Endothelial cell of umbilical vein (primary cell): ENCODE results near the gene NLRP3. TPM values are rescaled to one million over a fixed set of nuclear protein-coding genes. Genes with fewer than 3 reads are reported as not detected.
"Not testable (repeated sequence)": the region's sequence is repeated elsewhere in the genome, so short reads cannot be mapped to it uniquely, and the experiment has no call there.

Source experiments
- Bru-seq: library from RNA; stranded (reverse); fragments of 400-500 nt; gene quantifications from one replicate; lab custom pipeline; 2021; lab: Mats Ljungman, UMichigan
- BruChase-seq, 2 experiments: library from RNA; stranded (reverse); fragments of 400-500 nt; gene quantifications; one replicate each; lab custom pipeline; 2021; lab: Mats Ljungman, UMichigan
- BruUV-seq: library from RNA; stranded (reverse); fragments of 400-500 nt; replicated peaks from 2 replicates; lab custom pipeline; 2021; lab: Mats Ljungman, UMichigan
- CTCF ChIA-PET: fragments of 300-600, 350-600 bp; sonication (Branson Sonifier 250); formaldehyde crosslinking; loops from one replicate; lab custom pipeline; 2021; ENCODE audit warnings: antibody characterized with exemption, inconsistent platforms; lab: Charles Lee
- POLR2A ChIA-PET: fragments of 300-600, 350-600 bp; sonication (Branson Sonifier 250); formaldehyde crosslinking; loops from one replicate; lab custom pipeline; 2021; ENCODE audit warnings: antibody characterized with exemption, inconsistent platforms; lab: Charles Lee
- DNase-seq: peaks from one replicate; pipeline ENCODE4 v3.0.0-alpha.2; 2011; ENCODE audit warnings: low read depth, low spot score
- FAIRE-seq: peaks from 2 replicates; lab custom pipeline; 2011; peaks lifted over from hg19 to GRCh38; lab: Jason Lieb, UNC
- H2AFZ ChIP-seq: 2 replicates; pipeline ENCODE4 v1.6.0; 2012; ENCODE audit warnings: low read depth, low read length, control low read depth, inconsistent platforms
- H3K27ac ChIP-seq: 2 replicates; pipeline ENCODE4 v1.5.1; 2011; ENCODE audit warnings: low read depth, mild to moderate bottlenecking, control low read depth, low read length, moderate library complexity; ENCODE audit not compliant: insufficient read depth
- H3K27me3 ChIP-seq, 2 experiments: 2 replicates each; pipeline versions ENCODE4 v1.6.0 to v1.6.1; 2011; ENCODE audit warnings: low read length in 2 of 2, mixed read lengths in 1 of 2; ENCODE audit not compliant: control insufficient read depth in 2 of 2, insufficient read depth in 2 of 2
- H3K36me3 ChIP-seq, 2 experiments: 2 replicates in 1 of 2; 3 replicates in 1 of 2; pipeline ENCODE4 v1.5.1; 2011; ENCODE audit warnings: low read length in 2 of 2, mild to moderate bottlenecking in 1 of 2, moderate library complexity in 1 of 2; ENCODE audit not compliant: control insufficient read depth in 2 of 2, insufficient read depth in 2 of 2; ENCODE audit errors: extremely low read depth in 1 of 2
- H3K4me1 ChIP-seq: 3 replicates; pipeline ENCODE4 v1.5.1; 2011; ENCODE audit warnings: mild to moderate bottlenecking, low read length; ENCODE audit not compliant: control insufficient read depth, insufficient read depth; ENCODE audit errors: extremely low read depth
- H3K4me2 ChIP-seq: 2 replicates; pipeline ENCODE4 v1.6.1; 2011; ENCODE audit warnings: low read length, control low read depth, mixed read lengths; ENCODE audit not compliant: insufficient read depth
- H3K4me3 ChIP-seq, 3 experiments: fragments of 200-600 bp in 1 of 3; sonication (generic), shearing (Covaris generic) in 1 of 3; replicated peaks in 1 of 3; 2 replicates each; pipeline ENCODE4 v1.5.1; 2011 to 2016; ENCODE audit warnings: control low read depth in 3 of 3, low read length in 3 of 3, mild to moderate bottlenecking in 2 of 3, inconsistent platforms in 1 of 3, low read depth in 1 of 3, moderate library complexity in 1 of 3; ENCODE audit not compliant: insufficient read depth in 1 of 3
- H3K79me2 ChIP-seq: 2 replicates; pipeline ENCODE4 v1.6.0; 2012; ENCODE audit warnings: low read length, inconsistent platforms; ENCODE audit not compliant: control insufficient read depth, insufficient read depth
- H3K9ac ChIP-seq: replicated peaks from 2 replicates; pipeline ENCODE3; 2011; ENCODE audit warnings: low read length, control low read depth; ENCODE audit not compliant: insufficient read depth; ENCODE audit errors: extremely low read depth
- H3K9me1 ChIP-seq: replicated peaks from 3 replicates; pipeline ENCODE4 v1.6.0; 2011; ENCODE audit warnings: mild to moderate bottlenecking, low read length; ENCODE audit not compliant: control insufficient read depth, insufficient read depth; ENCODE audit errors: extremely low read depth
- H3K9me3 ChIP-seq: replicated peaks from 2 replicates; pipeline ENCODE4 v1.5.1; 2012; ENCODE audit warnings: low read length, inconsistent platforms; ENCODE audit not compliant: control insufficient read depth, insufficient read depth
- H4K20me1 ChIP-seq: replicated peaks from 2 replicates; pipeline ENCODE3; 2011; ENCODE audit warnings: mild to moderate bottlenecking, low read length; ENCODE audit not compliant: control insufficient read depth, insufficient read depth; ENCODE audit errors: extremely low read depth
- CTCF ChIP-seq, 2 donors: IDR thresholded peaks; 1 replicate in 1 of 2; 2 replicates in 1 of 2; pipeline ENCODE4 v1.5.1; 2011; ENCODE audit warnings: low read length in 2 of 2, mild to moderate bottlenecking in 2 of 2, moderate library complexity in 2 of 2, control low read depth in 1 of 2, inconsistent platforms in 1 of 2, low read depth in 1 of 2; ENCODE audit not compliant: insufficient read depth in 1 of 2; ENCODE audit errors: extremely low read depth in 1 of 2
- EZH2 ChIP-seq: IDR thresholded peaks from 2 replicates; pipeline ENCODE4 v1.6.1; 2012; ENCODE audit warnings: borderline replicate concordance, low read depth, mild to moderate bottlenecking, moderate library complexity, low read length, inconsistent platforms; ENCODE audit not compliant: severe bottlenecking
- FOS ChIP-seq: IDR thresholded peaks from 2 replicates; pipeline ENCODE4 v1.6.1; 2011; ENCODE audit warnings: mild to moderate bottlenecking, low read length, moderate library complexity, borderline replicate concordance; ENCODE audit not compliant: insufficient read depth
- GATA2 ChIP-seq: IDR thresholded peaks from 2 replicates; pipeline ENCODE4 v1.7.0; 2011; ENCODE audit warnings: low read depth, mild to moderate bottlenecking, moderate library complexity, mixed read lengths, low read length; ENCODE audit not compliant: insufficient read length, insufficient read depth
- JUN ChIP-seq: IDR thresholded peaks from 2 replicates; pipeline ENCODE4 v1.6.1; 2011; ENCODE audit warnings: borderline replicate concordance, low read depth; ENCODE audit not compliant: insufficient read length, insufficient read depth
- MAX ChIP-seq: IDR thresholded peaks from 2 replicates; pipeline ENCODE4 v1.6.1; 2011; ENCODE audit not compliant: insufficient read depth, insufficient read length
- MYC ChIP-seq: IDR thresholded peaks from one replicate; pipeline ENCODE4 v1.6.1; 2011; ENCODE audit warnings: mild to moderate bottlenecking, low read depth, low read length
- POLR2A ChIP-seq: IDR thresholded peaks from 2 replicates; pipeline ENCODE4 v1.6.1; 2012; ENCODE audit warnings: low read depth, mild to moderate bottlenecking, control low read depth, low read length
- POLR2AphosphoS5 ChIP-seq: IDR thresholded peaks from 2 replicates; pipeline ENCODE4 v1.6.1; 2012; ENCODE audit warnings: low read depth, mild to moderate bottlenecking, control low read depth, low read length, moderate library complexity; ENCODE audit not compliant: insufficient read depth
- dilution Hi-C: fragments of 300-500 bp; cut with MboI; formaldehyde crosslinking; loops from one replicate; pipeline ENCODE4 v1.15.0; 2019; ENCODE audit warnings: low sequenced_read_pairs; ENCODE audit not compliant: extremely low pct_ligation_motif_present
- intact Hi-C: fragments of 100-400 bp; cut with micrococcal nuclease; formaldehyde crosslinking; loops from one replicate; pipeline ENCODE4 v1.10.0; 2022
- long read RNA-seq: library from polyadenylated mRNA; stranded (forward); transcript quantifications from one replicate; pipeline ENCODE4 v2.0.0, GENCODE V29; 2021
- polyA minus RNA-seq, 3 experiments: library from RNA; depleted of rRNA, polyadenylated mRNA; stranded (reverse); fragments of >200 nt; gene quantifications; 1 replicate in 1 of 3; 2 replicates in 2 of 3; pipeline ENCODE4 v1.2.3, GENCODE V29; 2011
- polyA plus RNA-seq, 4 experiments: library from polyadenylated mRNA; depleted of rRNA in 3 of 4; stranded (reverse) in 3 of 4; unstranded in 1 of 4; fragments of >200 nt; gene quantifications; 2 replicates each; pipeline versions ENCODE4 v1.2.1 to v1.2.3, GENCODE V29; 2011 to 2012; ENCODE audit warnings: missing spikeins in 1 of 4
- total RNA-seq: library from RNA; stranded (reverse); gene quantifications from 2 replicates; pipeline ENCODE4 v1.2.3, GENCODE V29; 2021

Gene NLRP3
- total RNA-seq: 0.07 and 0.24 TPM in 2 replicates
- 0.08 and 0.29 TPM in 2 replicates for polyA plus RNA-seq
- 0.06 and 0.11 TPM in 2 replicates for polyA plus RNA-seq (2011; cell fraction: cytosol; rRNA removed)
- polyA plus RNA-seq (2011; cell fraction: nucleus; rRNA removed): 0.03 and 0.07 TPM in 2 replicates
- polyA plus RNA-seq (2012): not detected in 2 replicates
- polyA minus RNA-seq: not detected in 2 replicates
- not detected for polyA minus RNA-seq (2011; cell fraction: cytosol; rRNA and poly(A)+ RNA removed)
- 0.14 TPM in 1 of 2 replicates, not detected in the other for polyA minus RNA-seq (2011; cell fraction: nucleus; rRNA and poly(A)+ RNA removed)
- Bru-seq, nascent RNA: percentile 17 among the genes with signal in this experiment
- BruChase-seq, experiment 1, labeled RNA remaining after a 6-hour chase: percentile 11 among the genes with signal in this experiment
- BruChase-seq, experiment 2, labeled RNA remaining after a 2-hour chase: percentile 13 among the genes with signal in this experiment
- long read RNA-seq, partial matches to known transcripts: 0 of 1 reads
- long read RNA-seq, other reads (novel, unspliced or antisense): 0 of 1 reads

- Histone ChIP-seq H3K9me3 (no peaks in the 10 kb centered on the region), H3K27me3 (no peaks in the 10 kb centered on the region), H3K9me1 (no peaks in the 10 kb centered on the region), H2AFZ (no peak within 1 kb of the TSS), H4K20me1 (no peaks in the 10 kb centered on the region), H3K4me2 (no peak within 1 kb of the TSS), H3K79me2 (no peaks in the 10 kb centered on the region), H3K36me3 (no peaks in the 10 kb centered on the region), H3K9ac (no peak within 1 kb of the TSS), H3K27ac (no peak within 1 kb of the TSS), H3K4me3 (no peak within 1 kb of the TSS), H3K4me1 (no peaks in the 10 kb centered on the region)
- no peak for FAIRE-seq
- no peak for TF ChIP-seq POLR2A
- TF ChIP-seq JUN: no peak
- no peak for TF ChIP-seq FOS
- TF ChIP-seq EZH2: no peak
- TF ChIP-seq CTCF (IDR thresholded peaks at IDR 0.05; ENCODE audit: extremely low read depth in 1 of 2, insufficient read depth in 1 of 2, low read depth in 1 of 2, low read length in 2 of 2): no peak
- no peak for TF ChIP-seq MYC
- TF ChIP-seq POLR2AphosphoS5: no peak
- no peak for TF ChIP-seq GATA2
- no peak for TF ChIP-seq MAX
- BruUV-seq: no TSS peak
- intact Hi-C loops (no loop called here), dilution Hi-C loops (no loop called here)
- ChIA-PET CTCF (no interaction called here), POLR2A (no interaction called here)
- peak; percentile 12 for DNase-seq
Measured at GRCh38 chr1:247415423-247416361, at the start of gene NLRP3. Gene NLRP3, plus strand, starts transcription at chr1:247416173. Its CDS starts 2,628 bp downstream, at chr1:247418801.

GRCh38 chr1:247366345-247366744 is 49.6 kb upstream of the NLRP3 start:
- H3K27ac ChIP-seq, H3K4me2 ChIP-seq, H3K36me3 ChIP-seq, dilution Hi-C loops, H3K27me3 ChIP-seq, H3K9me3 ChIP-seq, H3K79me2 ChIP-seq, H3K4me1 ChIP-seq, intact Hi-C loops, H3K9ac ChIP-seq, POLR2A ChIA-PET, H3K4me3 ChIP-seq, FAIRE-seq, H3K9me1 ChIP-seq, H4K20me1 ChIP-seq, H2AFZ ChIP-seq, BruUV-seq, DNase-seq, CTCF ChIA-PET: not testable (repeated sequence)
